GM18873 (cell line): Measurements from ENCODE around the gene PLEKHG7.
A peak's percentile ranks its signal among the peaks of the same experiment; 100 is the strongest.
"Not testable (repeated sequence)": the region's sequence is repeated elsewhere in the genome, so short reads cannot be mapped to it uniquely, and the experiment has no call there.

Experiments used
- ATAC-seq: cut with Tn5 transposase; IDR thresholded peaks from one replicate; pipeline ENCODE4 v1.9.1; 2021; ENCODE audit warnings: mild to moderate bottlenecking, moderate library complexity, moderate number of reproducible peaks; ENCODE audit not compliant: unreplicated experiment, low FRiP score

The PLEKHG7 gene

DNA sequence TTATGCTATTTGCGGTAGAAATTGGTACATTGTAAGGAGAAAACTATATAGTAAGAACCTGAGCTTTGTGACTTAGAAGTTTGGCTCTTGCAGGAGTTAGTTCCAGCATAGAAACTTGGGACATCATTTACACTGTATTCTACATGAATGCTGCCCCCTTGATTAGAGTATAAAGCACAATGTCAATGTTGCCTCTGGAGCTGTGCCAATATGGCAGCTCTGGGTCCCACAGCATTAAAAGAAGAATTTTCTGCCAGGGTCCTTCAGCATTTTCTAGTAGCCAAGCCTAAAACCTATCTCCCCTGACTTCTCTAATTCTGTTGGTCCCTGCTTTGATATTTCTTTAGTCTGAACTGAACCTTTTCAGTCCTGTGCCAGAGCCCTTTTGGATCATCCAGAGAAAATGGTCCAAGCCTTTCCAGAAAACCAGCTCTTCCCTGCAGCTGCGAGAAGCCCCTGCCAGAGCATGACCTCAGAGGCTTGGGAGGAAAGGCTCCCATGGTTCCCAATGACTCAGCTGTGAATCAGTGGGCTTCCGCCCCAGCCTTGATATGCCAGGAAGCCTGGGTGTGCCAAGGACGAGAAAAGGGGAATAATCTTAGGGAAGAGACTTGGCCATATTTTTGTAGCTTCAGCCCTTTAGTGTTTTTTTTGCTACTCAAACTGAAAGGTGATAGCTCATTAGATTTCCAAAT, 43.2 kb downstream of the PLEKHG7 start:
- ATAC-seq: no peak

DNA sequence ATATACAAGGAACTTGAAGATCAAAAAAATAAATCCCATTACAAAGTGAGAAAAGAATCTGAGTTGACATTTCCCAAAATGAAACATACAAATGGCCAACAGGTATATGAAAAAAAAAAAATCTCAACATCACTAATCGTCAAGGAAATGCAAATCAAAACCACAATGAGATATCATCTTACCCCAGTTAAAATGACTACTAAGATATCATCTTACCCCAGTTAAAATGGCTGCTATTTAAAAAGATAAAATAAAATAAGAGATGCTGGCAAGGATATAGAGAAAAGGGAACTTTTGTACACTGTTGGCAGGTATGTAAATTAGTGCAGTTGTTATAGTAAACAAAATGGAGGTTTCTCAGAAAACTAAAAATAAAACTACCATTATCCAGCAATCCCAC, 44.4 kb downstream of the PLEKHG7 start:
- no peak for ATAC-seq

DNA sequence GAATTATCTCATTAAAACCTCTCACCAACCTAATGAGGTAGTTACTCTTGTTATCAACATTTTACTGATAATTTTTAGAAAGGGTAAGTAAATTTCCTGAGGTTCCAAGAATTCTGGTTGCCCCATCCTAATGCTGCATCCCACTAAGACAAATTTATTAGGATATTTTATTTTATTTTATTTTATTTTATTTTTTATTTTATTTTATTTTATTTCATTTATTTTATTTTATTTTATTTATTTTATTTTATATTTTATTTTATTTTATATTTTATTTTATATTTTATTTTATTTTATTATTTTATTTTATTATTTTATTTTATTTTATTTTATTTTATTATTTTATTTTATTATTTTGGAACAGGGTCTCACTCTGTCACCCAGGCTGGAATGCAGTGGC, 46.9 kb downstream of the PLEKHG7 start:
- not testable (repeated sequence) for ATAC-seq

DNA sequence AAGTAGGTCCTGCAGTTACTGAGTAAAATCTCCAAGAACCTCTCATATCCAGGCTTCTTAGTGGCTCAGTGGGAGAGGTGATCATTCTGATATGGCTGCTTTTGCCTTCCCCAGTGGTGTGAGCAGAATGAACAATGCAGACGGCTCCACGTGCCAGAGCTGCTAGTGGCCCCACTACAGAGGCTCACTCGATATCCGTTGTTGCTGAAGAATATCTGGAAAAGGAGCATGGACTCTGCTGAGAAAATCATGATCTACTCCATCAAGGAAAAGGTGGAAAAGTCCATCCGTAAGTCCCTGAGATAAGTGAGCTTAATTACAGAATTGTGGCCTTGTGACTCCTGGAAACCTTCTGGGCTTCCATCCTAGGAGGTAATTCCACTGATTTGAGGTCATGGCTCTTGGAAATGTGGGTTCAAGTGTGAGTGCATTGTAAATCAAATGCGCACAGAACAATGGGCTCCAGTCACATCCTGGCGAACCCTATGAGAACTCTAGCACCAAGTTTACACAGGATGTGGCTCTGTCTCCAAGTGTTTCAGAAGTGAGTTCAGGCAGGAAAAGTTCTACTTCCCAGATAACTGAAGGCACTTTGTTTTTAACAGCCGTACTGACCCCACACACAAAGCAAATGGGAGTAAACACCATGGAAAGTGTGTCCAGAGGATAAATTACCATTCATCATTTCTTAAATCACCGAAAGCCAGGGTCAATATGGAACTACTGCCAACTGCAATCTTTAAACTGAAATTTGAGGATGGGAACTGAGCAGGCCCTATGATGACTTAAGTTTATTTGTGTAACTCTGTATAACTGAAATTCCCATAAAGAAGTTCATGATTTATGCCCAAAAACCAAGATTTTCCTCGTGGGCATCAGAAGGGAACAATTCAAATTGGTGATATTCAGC, 51.4 kb downstream of the PLEKHG7 start:
- ATAC-seq: no peak

DNA sequence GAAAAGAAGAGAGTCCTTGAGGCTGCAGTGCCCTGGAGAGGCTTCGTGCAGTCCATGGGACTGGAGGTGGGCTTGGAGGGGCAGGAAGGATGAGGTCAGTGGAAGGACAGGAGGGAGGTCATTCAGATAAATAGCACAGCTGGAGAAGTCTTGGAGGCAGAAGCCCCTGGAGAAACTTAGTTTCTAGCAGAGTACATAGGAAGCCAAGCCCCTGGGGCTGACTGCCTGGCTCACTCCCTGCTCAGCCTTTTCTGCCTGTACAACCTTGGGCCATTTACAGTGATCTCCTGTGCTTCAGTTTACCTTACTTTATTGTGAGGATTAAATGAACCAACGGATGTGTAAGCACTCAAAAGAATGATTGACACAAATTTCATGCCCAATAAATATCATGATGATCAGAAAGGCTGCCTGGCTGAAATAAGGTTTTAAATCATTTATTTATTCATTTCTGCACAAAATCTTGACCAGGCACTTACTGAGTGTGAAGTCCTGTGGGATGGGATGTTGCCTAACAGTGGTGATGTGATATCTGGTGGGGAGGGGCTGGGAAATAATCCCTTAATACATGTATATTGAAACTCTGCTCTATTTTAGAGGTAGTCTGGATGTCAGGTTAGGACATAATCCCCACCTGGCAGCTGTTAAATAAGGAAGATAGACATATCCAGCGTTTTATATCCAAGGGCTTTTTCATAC, 54.3 kb downstream of the PLEKHG7 start:
- ATAC-seq: no peak

DNA sequence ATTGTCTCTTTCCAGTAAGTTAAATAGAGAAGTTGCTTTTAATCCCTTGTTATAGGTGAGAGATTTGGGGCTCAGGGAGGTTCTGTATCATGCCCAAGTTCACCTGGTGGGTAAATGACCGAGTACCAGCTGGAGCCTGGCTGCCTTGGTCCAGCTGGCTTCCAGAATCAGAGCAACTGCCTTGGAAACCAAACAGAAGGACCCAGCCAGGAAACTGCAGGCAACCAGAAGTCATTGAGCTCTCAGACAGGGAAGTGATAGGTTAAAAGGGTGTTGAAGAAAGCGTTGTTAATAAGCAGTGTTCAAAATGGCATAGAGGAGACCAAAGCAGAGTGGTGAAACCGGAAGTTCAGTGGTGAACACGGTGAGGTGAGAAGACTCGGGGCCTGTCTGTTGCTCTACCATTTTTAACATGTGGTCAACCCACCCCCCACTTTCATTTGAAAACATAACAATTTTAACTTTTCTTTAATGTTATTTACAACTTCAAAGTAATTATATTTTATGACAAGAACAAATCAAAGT, 54.9 kb downstream of the PLEKHG7 start:
- no peak for ATAC-seq

DNA sequence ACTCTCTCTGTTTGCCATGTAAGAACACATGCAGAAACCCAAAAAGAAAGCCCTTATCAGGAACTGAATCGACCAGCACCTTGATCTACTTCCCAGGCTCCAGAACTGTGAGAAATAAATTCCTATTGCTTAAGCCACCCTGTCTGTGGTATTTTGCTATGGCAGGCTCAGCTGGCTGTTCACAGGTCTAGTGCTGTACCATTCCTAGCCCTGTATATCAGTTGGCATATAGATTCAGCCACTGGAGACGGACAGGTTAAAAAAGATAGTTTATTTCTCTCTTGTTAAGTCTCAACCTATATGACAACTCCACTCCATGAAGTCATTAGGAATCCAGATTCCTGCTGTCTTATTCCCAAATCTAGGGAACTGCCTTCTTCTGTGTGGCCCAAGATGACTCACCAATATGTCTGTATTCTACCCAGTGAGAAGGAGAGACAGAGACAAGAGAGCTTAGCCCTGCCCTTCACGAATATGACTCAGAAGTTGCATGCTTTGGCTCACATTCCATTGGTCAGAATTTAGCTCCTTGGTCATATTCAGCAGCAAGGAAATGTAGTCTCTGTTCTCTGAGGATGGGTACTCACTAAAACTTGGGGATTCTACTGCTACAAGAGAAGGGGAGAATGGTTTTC, 57.0 kb downstream of the PLEKHG7 start:
- no peak for ATAC-seq

DNA sequence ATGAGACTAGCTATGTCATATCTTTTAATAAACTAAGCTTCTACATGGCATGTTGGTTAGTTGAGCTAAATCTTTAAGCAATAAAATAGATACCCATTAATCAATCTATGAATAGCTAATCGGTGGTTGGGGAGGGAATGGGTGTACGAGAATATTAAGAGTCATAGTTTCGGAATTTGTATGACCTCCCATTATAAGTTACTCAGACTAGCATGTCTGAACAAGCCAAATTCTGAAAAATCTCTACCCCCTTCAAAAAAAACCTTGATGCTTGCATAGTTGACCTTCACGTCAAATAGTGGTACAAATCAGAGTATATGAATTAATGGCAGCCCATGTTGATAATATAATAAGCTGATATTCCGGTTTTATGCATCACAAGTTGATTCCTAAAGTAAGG, 60.0 kb downstream of the PLEKHG7 start:
- no peak for ATAC-seq

DNA sequence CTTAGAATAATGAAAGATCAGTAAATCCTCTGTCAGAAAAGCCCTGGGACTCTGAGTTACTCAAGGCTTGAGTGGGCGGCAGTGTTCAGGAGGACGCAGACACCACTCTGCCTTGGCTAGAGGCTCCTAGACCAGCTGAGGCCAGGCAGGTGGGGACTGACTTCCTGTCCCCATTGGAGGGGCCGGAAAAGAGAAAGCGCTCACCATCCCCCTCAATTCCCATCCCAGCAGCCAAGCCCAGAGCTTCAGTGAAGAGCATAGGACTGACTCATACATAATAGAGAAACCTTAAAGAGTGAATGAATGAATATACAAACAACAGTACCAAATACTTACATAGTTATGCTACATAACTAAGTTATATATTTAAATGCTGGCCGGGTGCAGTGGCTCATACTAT, 62.0 kb downstream of the PLEKHG7 start:
- no peak for ATAC-seq

DNA sequence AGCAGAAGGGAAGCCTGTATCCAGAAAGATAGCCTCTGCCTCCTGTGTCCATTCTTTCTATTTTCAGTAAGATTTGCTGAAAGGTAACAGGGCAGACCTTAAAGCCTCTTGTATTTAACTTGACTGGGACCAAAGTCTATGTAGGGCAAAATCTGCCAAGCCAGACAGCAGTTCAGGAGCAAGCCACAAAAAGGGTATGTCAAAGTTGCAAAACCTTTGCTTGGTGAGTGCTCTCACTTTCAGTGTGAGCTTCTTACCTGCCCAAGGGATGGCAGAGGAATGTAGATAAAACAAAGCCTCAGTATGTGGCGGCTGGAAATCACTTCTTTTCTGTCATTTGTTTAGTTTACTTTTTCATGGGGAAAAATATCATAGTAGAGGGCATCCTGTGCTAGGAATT, 63.1 kb downstream of the PLEKHG7 start:
- ATAC-seq: no peak

DNA sequence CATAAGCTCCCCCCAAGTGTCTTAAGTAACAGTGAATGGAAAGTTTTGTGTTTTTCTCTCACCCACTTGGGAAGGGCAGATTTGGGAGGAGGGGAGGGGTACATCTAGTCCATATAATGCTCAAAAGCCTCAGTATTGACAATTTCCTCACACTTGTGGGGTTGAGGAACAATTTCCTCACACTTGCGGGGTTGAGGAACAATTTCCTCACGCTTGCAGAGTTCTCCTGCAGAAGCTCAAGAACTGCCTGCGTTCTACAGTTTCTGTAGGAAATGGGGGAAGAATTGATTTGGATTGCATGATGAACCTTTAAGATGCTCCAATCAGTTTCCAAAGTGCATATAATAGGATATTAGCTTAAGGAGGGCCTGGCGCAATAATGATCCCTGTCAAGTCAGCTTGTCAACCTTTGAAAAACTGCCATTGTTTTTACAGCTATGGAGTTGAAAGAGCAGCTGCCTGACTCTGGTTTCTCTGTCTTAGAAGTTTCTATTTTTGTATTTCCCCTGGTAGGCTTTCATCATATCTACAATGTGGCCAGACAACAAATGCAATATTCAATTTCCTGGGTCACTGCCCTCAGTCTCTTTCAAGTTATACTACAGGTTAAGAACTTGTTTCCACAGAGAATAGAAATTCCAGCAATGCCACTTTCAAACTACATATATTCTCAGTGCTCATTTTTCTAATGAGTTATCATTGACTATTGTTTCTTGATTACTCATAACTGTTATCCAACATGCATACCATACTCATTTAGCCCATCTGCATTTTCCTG, 66.5 kb downstream of the PLEKHG7 start:
- ATAC-seq: peak; percentile 78

DNA sequence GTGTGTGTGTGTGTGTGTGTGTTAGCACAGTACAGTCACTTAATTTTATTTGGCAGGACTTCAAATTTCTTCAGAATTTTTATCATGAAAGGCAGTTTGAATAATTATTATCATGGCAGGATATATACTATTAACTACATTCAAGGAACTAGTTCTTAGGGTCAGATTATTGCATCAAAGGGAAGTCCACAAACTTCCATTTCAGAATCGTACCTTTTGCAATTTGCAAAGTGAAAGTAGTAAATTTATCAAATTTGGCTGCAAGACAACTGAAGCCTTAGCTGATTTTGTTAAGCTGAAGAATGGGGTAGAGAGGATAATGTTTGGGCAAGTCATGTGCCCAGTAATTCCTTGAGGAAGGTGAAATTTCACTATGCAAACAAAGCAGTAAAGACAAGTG, 68.2 kb downstream of the PLEKHG7 start:
- ATAC-seq: no peak

DNA sequence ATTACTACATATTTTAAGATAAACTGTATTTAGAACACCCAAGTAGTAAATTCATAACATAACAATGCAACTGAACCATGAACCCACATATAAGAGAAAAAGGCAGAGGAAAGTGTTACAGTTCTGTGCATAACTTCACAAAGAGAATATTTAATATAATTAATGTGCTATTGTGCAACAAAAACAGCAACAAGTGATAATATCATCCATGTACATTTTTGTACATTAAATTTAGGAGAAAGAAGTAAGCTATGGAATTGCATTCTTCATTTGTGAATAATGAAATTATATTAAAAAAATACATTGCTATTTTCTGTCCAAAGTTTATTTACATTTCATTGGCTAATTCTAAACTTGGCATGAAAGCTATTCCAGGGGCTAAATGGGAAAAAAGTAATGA, 72.6 kb downstream of the PLEKHG7 start:
- no peak for ATAC-seq

DNA sequence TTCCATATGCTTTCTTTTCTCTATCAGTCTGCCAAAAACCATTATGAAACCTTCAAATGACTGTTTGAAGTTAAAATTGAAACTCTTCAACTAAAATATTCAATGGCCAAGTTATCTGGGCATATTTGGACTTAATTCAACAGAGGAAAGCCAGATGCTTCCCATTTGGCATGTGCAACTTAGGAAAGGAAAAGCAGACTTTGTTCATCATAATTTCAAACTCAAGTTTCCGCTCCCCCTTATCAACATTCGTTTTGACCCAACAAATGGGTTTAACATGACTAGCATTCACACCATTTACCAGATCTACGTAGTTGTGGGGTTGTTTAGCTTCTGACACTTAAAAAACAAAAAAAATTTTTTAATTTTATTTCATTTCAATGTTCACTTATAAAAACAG, 75.7 kb downstream of the PLEKHG7 start:
- ATAC-seq: no peak

DNA sequence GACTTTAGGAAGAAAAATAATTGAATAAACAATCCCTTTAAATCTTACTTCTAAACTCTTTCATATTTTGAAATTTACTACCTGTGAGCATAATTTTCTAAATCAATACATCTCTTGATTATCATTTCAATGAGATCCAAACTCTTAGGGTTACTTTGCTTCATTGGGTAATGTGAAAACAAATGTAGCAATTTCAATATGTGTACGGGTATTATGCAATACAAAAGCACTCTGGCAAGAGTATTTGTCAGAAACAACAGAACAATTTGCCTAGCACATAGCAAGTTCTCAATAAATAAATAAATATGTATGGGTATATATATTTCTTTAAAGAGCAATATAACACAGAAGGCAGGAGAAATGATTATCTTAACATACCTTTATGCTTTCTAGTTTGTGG, 77.1 kb downstream of the PLEKHG7 start:
- ATAC-seq: no peak

DNA sequence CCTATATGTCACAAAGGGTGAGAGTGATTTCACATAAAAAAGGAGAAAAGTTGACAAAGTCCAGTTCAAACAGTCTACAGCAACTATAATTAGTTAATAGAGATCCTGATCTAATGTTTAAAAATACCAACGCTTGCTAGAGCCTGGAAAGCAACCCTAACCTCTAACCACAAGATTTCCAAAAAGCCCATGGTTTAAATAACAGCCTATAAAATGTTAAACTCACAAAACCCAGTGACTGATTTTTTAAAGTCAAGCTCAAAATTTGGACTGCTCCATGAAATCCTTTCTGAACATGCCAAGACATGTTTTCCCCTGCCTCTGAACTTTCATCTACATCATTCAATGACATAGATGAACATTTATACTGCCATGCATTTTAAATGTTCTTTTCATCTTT, 81.6 kb downstream of the PLEKHG7 start:
- no peak for ATAC-seq

DNA sequence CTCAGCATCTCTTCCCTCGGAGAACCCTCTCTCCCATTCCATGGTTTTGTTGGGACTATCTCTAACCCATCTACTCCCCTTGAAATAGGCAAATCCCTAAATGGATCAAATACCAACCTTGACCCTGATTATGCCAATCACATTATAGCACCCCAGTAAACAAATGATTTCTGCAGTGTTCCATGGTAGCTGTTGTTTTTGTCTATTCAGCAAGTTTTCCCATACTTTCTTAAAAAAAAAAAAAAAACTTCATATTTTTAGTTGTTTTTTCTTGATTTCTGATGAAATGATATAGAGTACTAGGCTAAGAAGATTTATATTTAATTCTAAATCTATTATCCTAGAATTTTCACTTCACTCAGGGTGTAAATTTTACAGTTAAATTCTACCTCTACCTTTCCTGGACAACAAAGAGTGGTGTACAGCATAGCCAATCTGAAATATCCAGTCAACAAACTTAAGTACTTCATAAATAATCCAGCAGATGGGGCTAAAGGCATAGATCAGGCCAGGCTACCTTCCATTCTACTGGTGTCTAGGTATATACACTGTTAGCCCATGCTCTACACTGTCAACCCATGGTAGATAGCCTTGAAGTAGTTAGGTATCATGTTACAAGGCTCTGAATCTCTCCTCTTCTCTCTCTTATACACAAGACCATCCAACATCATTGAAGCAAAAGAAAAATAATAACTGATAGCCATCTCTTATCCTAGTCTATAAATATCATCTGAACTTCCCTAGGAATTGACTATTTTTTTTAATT, 82.2 kb downstream of the PLEKHG7 start:
- ATAC-seq: peak; percentile 97

DNA sequence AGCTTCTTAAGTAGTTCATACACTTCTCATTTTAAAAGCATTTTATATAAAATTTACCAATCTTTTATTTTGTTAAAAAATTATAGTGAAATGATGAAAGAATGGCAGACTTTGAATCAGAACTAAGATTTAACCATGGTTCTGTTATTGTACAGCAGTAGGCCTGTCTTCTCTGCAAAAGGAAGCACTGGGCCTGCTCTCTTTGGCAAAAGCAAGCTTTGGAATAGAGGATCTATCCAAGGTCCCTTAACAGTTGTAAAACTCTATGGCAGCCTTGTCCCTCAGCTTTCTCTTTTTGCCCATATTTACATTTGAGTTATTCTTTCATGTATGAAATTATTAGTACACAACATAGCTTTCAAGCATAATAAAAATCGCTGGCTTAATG, 82.8 kb downstream of the PLEKHG7 start:
- ATAC-seq: no peak

DNA sequence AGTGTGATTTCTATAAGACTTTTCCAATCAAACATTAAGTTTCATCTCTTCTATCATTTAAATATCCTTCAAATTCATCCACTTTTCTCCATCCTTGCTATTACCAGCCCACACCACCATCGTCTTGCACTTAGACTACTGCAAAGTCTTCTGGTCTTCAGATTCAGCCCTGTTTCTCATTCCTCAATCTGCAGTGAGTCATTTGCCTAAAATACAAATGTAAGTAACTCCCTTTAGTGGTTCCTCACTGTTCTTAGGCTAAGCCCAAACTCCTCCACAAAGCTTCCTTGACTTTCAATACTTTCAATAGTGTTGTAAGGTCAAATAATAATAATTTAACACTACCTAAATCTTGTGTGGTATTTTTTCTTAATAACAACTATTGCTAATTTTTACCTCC, 83.3 kb downstream of the PLEKHG7 start:
- no peak for ATAC-seq
